OCI-LY3 (cell line): ENCODE results near the gene CORO2B.

Experiments used
- CTCF ChIP-seq: fragments of 200-600, 300-600 bp; sonication (generic); IDR thresholded peaks from 2 replicates; pipeline ENCODE4 v1.5.1; 2014; ENCODE audit warnings: antibody characterized with exemption, low read length, low read depth
- EZH2phosphoT487 ChIP-seq: fragments of 200-600 bp; shearing (Covaris generic); IDR thresholded peaks from 2 replicates; pipeline ENCODE4 v1.6.1; 2018; ENCODE audit warnings: antibody characterized with exemption, mixed run types, low read depth

GRCh38 chr15:68676011-68676605, 97.3 kb downstream of the CORO2B start:
- no peak for TF ChIP-seq CTCF
- TF ChIP-seq EZH2phosphoT487, result no peak
